ENCODE results near the gene ELMOD3. TPM values are rescaled to one million over a fixed set of nuclear protein-coding genes. Genes with fewer than 3 reads are reported as not detected.

The ELMOD3 gene
- total and polyA plus RNA-seq, 4 donors = 5.5 to 15.8 (median 8.0) TPM

DNA sequence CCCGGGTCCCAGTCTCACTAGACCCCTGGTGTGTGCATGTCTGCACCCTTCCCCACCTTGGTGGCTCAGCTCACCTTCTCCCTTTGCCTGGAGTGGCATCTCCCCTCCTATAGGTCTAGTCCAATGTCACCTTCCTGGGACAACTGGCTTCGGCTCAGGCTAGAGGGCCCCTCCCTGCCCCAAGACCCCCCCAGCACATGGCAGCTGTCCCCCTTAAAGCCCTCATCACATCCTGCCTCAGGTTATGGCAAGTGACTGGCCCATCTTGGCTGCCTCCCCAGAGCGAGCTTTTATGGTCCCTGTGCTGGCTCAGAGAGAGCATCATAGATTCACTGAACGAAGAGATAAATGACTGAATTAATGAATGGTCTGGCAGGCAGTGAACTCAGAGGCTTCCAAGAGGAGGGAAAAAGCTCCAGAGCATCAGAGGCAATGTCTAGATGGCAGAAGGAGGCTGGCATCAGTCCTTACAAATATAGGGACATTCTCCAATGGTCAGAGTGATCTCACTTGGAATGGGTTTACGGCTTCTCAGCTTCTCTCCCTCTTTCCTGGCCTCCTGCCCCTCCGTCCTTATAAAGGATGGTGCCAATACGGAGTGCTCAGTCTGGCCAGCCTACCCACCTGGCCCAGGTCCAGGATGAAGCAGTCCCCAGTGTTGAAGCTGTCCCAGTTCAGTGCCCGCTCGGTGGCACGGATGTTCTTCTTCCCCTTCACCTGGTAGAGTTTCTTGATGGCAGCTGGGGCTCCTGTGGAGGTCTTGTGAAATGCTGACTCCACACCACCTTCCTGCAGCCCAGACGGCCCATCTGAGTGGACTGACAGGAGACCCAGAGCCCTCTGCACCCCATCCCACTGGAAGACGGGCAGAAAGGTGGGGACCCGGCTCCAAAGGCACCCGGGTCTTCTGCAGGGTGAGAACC is 46.2 kb downstream of the ELMOD3 start (continued):
- TF ChIP-seq, protein P1, sequence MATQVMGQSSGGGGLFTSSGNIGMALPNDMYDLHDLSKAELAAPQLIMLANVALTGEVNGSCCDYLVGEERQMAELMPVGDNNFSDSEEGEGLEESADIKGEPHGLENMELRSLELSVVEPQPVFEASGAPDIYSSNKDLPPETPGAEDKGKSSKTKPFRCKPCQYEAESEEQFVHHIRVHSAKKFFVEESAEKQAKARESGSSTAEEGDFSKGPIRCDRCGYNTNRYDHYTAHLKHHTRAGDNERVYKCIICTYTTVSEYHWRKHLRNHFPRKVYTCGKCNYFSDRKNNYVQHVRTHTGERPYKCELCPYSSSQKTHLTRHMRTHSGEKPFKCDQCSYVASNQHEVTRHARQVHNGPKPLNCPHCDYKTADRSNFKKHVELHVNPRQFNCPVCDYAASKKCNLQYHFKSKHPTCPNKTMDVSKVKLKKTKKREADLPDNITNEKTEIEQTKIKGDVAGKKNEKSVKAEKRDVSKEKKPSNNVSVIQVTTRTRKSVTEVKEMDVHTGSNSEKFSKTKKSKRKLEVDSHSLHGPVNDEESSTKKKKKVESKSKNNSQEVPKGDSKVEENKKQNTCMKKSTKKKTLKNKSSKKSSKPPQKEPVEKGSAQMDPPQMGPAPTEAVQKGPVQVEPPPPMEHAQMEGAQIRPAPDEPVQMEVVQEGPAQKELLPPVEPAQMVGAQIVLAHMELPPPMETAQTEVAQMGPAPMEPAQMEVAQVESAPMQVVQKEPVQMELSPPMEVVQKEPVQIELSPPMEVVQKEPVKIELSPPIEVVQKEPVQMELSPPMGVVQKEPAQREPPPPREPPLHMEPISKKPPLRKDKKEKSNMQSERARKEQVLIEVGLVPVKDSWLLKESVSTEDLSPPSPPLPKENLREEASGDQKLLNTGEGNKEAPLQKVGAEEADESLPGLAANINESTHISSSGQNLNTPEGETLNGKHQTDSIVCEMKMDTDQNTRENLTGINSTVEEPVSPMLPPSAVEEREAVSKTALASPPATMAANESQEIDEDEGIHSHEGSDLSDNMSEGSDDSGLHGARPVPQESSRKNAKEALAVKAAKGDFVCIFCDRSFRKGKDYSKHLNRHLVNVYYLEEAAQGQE (IDR thresholded peaks at IDR 0.05) = no peak
- no peak for TF ChIP-seq RXRA (IDR thresholded peaks at IDR 0.05)
- TF ChIP-seq NR2F2 (IDR thresholded peaks at IDR 0.05) = no peak

GRCh38 chr2:85401464-85401805 is 46.9 kb downstream of the ELMOD3 start:
- no peak for DNase-seq (ENCODE audit: low spot score)
- no peak overlapping the region for H3K9ac ChIP-seq (ENCODE audit: low read depth in 1 of 2, low read length in 2 of 2)
- H3K9me3 ChIP-seq (ENCODE audit: control insufficient read depth in 4 of 4, low read length in 3 of 4) = no peaks in the 10 kb centered on the region
- peaks cover 0 to 4% (median 1%) of the 10 kb centered on the region in 4 donors for H3K4me1 ChIP-seq (ENCODE audit: control insufficient read depth in 4 of 4, insufficient read depth in 4 of 4, low read length in 3 of 4)
- 91% methylated on average over 7 of the region's 7 CpGs for WGBS
- H3K27me3 ChIP-seq (ENCODE audit: control insufficient read depth in 4 of 4, insufficient read depth in 4 of 4, low read length in 3 of 4) = no peaks in the 10 kb centered on the region
- no peaks in the 10 kb centered on the region for H3K36me3 ChIP-seq (ENCODE audit: control insufficient read depth in 4 of 4, insufficient read depth in 3 of 4, low read depth in 1 of 4, low read length in 3 of 4)
- no peak overlapping the region for H3K4me3 ChIP-seq (ENCODE audit: low read depth in 1 of 3, low read length in 3 of 3)
- no peak overlapping the region for H3K27ac ChIP-seq (ENCODE audit: low read depth in 1 of 2, low read length in 2 of 2)
- TF ChIP-seq GABPA (IDR thresholded peaks at IDR 0.05 in 1 of 2, conservative IDR thresholded peaks at IDR 0.05 in 1 of 2) (no peak), CTCF (IDR thresholded peaks at IDR 0.05; ENCODE audit: low read depth, low read length, missing input control) (no peak), FOXA2 (IDR thresholded peaks at IDR 0.05) (no peak), YY1 (IDR thresholded peaks at IDR 0.05) (no peak), TAF1 (conservative IDR thresholded peaks at IDR 0.05) (no peak), RAD21 (IDR thresholded peaks at IDR 0.05) (no peak), HNF4G (IDR thresholded peaks at IDR 0.05) (no peak), EGR1 (IDR thresholded peaks at IDR 0.05; ENCODE audit: low read depth in 2 of 2) (no peak), ATF3 (IDR thresholded peaks at IDR 0.05) (no peak), SP1 (IDR thresholded peaks at IDR 0.05) (no peak), HNF4A (conservative IDR thresholded peaks at IDR 0.05) (no peak), FOXA1 (IDR thresholded peaks at IDR 0.05) (no peak), JUND (IDR thresholded peaks at IDR 0.05) (no peak), NR2F2 (IDR thresholded peaks at IDR 0.05) (no peak), RXRA (IDR thresholded peaks at IDR 0.05) (no peak)
- TF ChIP-seq, protein P2, sequence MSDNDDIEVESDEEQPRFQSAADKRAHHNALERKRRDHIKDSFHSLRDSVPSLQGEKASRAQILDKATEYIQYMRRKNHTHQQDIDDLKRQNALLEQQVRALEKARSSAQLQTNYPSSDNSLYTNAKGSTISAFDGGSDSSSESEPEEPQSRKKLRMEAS (IDR thresholded peaks at IDR 0.05) = no peak
- TF ChIP-seq, protein P3, sequence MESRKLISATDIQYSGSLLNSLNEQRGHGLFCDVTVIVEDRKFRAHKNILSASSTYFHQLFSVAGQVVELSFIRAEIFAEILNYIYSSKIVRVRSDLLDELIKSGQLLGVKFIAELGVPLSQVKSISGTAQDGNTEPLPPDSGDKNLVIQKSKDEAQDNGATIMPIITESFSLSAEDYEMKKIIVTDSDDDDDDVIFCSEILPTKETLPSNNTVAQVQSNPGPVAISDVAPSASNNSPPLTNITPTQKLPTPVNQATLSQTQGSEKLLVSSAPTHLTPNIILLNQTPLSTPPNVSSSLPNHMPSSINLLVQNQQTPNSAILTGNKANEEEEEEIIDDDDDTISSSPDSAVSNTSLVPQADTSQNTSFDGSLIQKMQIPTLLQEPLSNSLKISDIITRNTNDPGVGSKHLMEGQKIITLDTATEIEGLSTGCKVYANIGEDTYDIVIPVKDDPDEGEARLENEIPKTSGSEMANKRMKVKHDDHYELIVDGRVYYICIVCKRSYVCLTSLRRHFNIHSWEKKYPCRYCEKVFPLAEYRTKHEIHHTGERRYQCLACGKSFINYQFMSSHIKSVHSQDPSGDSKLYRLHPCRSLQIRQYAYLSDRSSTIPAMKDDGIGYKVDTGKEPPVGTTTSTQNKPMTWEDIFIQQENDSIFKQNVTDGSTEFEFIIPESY (IDR thresholded peaks at IDR 0.05) = no peak
- TF ChIP-seq, protein P1 (IDR thresholded peaks at IDR 0.05) = no peak
